ENCODE data around the gene RFX1.

RFX1 gene

DNA sequence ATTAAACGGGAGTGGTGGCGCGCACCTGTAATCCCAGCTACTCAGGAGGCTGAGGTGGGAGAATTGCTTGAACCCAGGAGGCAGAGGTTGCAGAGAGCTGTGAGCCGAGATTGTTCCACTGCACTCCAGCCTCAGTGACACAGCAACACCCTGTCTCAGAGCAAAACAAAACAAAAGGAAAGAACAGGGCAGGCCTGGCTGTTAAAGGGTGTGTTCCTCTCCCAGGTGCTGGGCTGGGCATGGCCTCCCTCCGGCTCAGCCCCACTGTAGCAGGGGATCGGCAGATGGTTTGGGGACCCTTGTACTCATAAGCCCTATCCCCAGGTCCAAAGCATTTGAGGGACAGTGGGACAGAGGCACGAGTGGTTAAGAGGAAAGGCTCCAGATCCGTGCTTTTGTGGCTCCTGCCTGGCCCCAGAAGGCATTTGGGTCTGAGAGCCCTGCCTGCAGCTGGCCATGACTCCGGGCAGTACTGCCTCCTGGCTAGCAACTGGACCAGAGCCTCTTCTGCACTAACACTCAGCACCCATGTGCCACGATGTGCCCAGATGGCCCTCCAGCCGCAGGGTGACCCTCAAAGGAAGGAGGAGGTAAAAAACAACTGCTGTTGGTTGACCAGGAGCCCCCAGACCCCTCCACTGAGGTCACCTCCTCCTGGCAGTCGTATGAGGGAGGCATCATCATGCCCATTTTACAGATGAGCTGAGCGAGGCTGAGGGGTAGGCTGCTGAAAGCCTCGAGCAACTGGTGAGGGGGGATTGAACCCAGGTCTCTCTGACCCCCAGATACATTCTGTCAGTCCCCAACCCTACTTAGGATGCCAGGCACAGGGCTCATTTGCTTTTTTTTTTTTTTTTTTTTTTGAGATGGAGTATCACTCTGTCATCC is 10.0 kb downstream of the RFX1 start:
- DNase-seq (ENCODE audit: low spot score) = no peak

GRCh38 chr19:13995017-13995728 is 10.9 kb downstream of the RFX1 start:
- DNase-seq (ENCODE audit: low spot score) = no peak

GRCh38 chr19:13993590-13994300 is 12.4 kb downstream of the RFX1 start:
- DNase-seq (ENCODE audit: low spot score) = no peak

DNA sequence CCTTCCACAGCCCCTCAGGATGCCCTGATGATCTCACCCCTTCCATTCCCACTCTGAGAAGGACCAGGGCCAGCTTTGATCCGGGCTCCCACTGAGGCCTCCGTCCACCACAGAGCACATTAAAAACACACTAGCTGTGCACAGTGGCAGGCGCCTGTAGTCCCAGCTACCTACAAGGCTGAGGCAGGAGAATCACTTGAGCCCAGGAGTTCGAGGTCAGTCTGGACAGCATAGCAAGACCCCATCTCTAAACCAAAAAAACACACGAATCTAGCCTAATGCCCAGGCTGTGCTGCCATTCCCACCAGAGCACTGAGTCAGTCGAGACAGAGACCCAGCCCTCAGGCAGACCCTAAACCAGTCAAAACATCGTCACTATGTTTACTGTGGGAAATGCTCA is 14.1 kb downstream of the RFX1 start:
- DNase-seq (ENCODE audit: low spot score) = no peak

GRCh38 chr19:13990085-13990484 is 16.0 kb downstream of the RFX1 start:
- no peak for DNase-seq (ENCODE audit: low spot score)

- DNase-seq (ENCODE audit: low spot score) = no peak
Measured at GRCh38 chr19:13989487-13989886, 16.6 kb downstream of the RFX1 start.

GRCh38 chr19:13987101-13987890 is 18.8 kb downstream of the RFX1 start:
- DNase-seq (ENCODE audit: low spot score) = peak; percentile 31

- DNase-seq (ENCODE audit: low spot score) = peak; percentile 90
Measured at GRCh38 chr19:13986348-13986904, 19.7 kb downstream of the RFX1 start.

- peak; percentile 25 for DNase-seq (ENCODE audit: low spot score)
Measured at GRCh38 chr19:13985771-13986347, 20.3 kb downstream of the RFX1 start.

DNA sequence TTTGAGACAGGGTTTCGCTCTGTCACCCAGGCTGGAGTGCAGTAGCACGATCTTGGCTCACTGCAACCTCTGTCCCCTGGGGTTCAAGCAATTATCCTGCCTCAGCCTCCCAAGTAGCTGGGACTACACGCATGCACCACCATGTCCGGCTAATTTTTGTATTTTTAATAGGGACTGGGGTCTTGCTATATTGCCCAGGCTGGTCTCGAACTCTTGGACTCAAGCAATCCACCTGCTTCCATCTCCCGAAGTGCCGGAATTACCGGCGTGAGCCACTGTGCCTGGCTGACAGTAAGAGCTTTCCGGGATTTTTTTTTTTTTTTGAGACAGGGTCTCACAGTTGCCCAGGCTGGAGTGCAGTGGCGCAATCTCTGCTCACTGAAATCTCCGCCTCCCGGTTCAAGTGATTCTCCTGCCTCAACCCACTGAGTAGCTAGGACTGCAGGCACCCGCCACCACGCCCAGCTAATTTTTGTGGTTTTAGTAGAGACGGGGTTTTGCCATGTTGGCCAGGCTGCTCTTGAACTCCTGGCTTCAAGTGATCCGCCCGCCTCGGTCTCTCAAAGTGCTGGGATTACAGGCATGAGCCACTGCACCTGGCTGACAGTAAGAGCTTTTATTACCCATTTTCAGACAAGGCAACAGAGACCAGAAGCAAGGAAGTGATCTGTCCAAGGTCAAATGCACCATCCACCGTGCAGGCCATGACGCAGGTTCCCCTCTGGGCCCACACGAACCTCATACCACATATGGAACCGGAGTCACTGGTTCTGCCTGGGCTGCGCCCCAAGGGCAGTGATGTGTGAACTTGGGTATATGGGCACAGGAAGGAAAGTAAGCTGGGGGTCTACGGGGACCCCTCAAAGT is 21.0 kb downstream of the RFX1 start:
- no peak for DNase-seq (ENCODE audit: low spot score)

DNA sequence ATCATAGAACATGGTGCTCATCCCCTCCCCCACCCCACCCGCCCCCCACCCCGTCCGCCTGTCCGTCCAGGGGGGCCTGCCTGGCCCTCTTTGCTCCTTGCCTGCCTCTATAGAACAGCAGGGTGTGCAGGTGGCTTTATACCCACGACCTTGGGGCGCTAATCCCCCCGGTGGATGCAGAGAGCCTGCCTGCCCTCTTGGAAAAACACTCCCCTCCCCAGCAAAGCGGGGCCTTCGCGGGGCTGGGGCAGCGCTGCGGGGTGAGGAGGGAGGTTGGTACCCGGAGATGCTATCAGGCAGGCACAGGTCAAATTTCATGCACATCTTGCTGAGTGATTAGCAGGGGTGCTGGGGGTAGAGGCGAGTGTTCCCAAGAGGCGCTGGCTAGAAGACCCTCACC is 21.9 kb downstream of the RFX1 start:
- DNase-seq (ENCODE audit: low spot score) = no peak

- DNase-seq (ENCODE audit: low spot score) = no peak
Measured at GRCh38 chr19:13983213-13983889, 22.8 kb downstream of the RFX1 start.

DNA sequence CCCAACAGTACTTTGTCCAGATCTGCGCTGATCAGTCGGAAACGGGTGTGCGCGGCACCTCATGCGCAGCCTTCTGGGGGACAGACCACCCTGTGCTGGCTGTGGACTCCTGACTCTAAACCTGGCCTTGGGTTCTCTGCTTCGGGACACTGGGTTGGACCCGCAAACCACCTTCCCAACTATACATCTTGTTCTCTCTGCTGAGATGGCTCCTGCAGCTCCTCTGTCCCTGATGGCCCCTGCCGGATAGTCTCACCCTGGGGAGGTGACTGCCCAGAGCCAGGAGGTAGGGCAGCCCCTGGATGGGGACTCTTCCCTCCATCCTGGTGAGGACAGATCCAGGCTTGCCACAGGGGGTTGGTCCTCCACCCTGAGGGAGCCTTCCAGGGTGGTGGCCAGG is 23.3 kb downstream of the RFX1 start:
- no peak for DNase-seq (ENCODE audit: low spot score)

DNA sequence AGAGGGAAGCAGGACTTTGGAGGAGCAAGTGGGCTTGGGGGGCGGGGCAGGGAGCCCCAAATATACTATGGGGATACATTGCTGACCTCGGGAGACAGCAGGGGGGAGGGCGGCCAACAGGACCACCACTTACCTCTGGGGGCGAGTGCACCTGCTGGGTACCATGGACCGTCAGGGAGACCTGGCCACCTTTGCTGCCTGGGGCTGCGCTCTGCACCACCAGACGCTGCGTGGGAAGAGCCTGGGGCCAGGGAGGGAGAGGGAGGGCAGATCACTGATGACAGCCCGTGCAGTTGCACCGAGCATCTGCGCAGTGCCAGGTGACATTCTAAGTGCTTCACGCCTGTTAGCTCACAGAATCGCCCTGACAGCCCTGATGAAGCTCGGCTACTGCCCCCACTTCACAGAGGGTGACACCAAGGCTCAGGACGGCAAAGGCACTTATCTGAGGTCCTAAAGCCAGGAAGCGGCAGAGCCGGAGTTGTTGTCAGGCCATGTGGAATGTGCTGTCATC is 24.1 kb downstream of the RFX1 start:
- no peak for DNase-seq (ENCODE audit: low spot score)

DNA sequence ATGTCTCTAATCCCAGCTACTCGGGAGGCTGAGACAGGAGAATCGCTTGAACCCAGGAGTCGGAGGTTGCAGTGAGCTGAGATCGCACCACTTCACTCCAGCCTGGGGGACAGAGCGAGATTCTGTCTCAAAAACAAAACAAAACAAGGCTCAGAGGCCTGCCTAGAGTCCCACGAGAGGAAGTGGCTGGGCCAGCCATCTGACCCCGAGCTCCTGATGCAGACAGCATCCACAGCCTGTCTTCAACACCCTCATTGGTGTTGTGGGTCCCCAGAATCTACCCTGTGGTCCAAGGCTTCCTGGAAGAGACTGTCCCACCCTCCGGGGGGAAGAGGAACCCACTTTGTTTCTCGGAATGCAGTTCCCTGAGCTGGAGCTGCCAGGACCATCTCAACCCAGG is 24.7 kb downstream of the RFX1 start:
- DNase-seq (ENCODE audit: low spot score) = no peak

GRCh38 chr19:13981021-13981420 is 25.1 kb downstream of the RFX1 start:
- DNase-seq (ENCODE audit: low spot score) = no peak

- no peak for DNase-seq (ENCODE audit: low spot score)
Measured at GRCh38 chr19:13980340-13980739, 25.8 kb downstream of the RFX1 start.

- DNase-seq (ENCODE audit: low spot score) = no peak
Measured at GRCh38 chr19:13979686-13980085, 26.4 kb downstream of the RFX1 start.

DNA sequence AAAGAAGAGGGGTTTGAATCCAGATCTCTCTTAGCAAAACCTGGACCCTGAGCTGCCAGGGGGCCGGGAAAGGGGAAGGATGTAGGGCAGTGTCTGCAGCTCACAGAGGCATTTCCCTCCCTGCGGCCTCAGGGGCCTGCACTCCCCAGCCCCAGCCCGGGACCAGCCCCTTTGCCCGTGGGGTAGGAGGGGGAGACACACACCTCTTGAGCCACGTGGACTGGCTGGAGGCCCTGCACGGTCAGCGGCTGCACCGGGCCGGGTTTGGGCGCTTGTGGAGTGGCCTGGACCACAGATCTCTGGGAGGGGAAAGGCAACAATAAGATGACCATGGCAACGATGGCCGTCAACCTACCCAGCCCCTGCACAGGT is 26.9 kb downstream of the RFX1 start:
- DNase-seq (ENCODE audit: low spot score) = no peak
